ENCODE results near the gene TOP3B. TPM values are rescaled to one million over a fixed set of nuclear protein-coding genes. Genes with fewer than 3 reads are reported as not detected.

Gene TOP3B
- total RNA-seq, 1 experiment from 2014 or later: 29.3 TPM

- no peak for TF ChIP-seq CTCF (IDR thresholded peaks at IDR 0.05; ENCODE audit: unreplicated experiment)
- Mint-ChIP-seq H3K4me1 (ENCODE audit: insufficient read depth, unreplicated experiment) (no peaks in the 10 kb centered on the region), H3K27me3 (ENCODE audit: insufficient read depth, unreplicated experiment) (no peaks in the 10 kb centered on the region), H3K27ac (ENCODE audit: low read depth, unreplicated experiment) (no peak overlapping the region), H3K4me3 (ENCODE audit: unreplicated experiment) (no peak overlapping the region), H3K36me3 (ENCODE audit: insufficient read depth, unreplicated experiment) (peaks cover 42% of the 10 kb centered on the region), H3K9me3 (ENCODE audit: unreplicated experiment) (no peaks in the 10 kb centered on the region)
- CTCF ChIA-PET: interaction anchor here (0.5 to 0.6 kb wide), 2 partner anchors 9 to 129 kb away, joined by 3 read pairs; no protein-coding TSS in a partner anchor
- intact Hi-C loops (cut with micrococcal nuclease): no loop called here
- POLR2A ChIA-PET: no interaction called here
- no peak for DNase-seq (ENCODE audit: unreplicated experiment)
- no TSS peak for BruUV-seq (replicated peaks)
These were observed 51.5 kb downstream of the TOP3B start for GRCh38 chr22:21931056-21931455.

GRCh38 chr22:21929253-21929652 is 53.3 kb downstream of the TOP3B start:
- BruUV-seq (replicated peaks): no TSS peak
- H3K27me3 Mint-ChIP-seq (ENCODE audit: insufficient read depth, unreplicated experiment): no peaks in the 10 kb centered on the region
- ChIA-PET CTCF (no interaction called here), POLR2A (interaction anchor here (0.6 kb wide), 1 partner anchor 25 kb away, joined by 3 read pairs; no protein-coding TSS in a partner anchor)
- no peaks in the 10 kb centered on the region for H3K9me3 Mint-ChIP-seq (ENCODE audit: unreplicated experiment)
- H3K4me1 Mint-ChIP-seq (ENCODE audit: insufficient read depth, unreplicated experiment): no peaks in the 10 kb centered on the region
- H3K27ac Mint-ChIP-seq (ENCODE audit: low read depth, unreplicated experiment): no peak overlapping the region
- H3K4me3 Mint-ChIP-seq (ENCODE audit: unreplicated experiment): no peak overlapping the region
- TF ChIP-seq CTCF (IDR thresholded peaks at IDR 0.05; ENCODE audit: unreplicated experiment): no peak
- no peak for DNase-seq (ENCODE audit: unreplicated experiment)
- peaks cover 30% of the 10 kb centered on the region for H3K36me3 Mint-ChIP-seq (ENCODE audit: insufficient read depth, unreplicated experiment)
- intact Hi-C loops (cut with micrococcal nuclease): no loop called here

DNA sequence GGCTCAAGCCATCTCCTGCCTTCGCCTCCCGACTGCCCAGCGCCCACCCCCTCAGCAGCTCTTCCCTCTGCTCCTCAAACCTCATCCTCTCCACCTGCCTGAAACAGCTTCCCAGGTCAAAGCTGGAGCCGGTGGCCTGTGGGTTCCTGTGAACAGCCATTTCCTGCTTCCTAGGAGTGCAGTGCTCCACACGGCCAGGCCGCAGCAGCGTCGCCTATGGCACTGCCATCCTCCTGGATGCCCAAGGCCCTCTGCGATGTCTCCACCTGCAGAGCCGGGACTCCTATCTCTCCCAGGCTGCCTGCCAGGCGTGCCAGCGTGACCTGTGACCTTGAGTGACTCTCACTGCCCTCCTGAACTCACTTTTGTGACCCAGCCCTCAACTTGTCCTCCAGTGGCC is 54.5 kb downstream of the TOP3B start:
- no peak overlapping the region for H3K4me3 Mint-ChIP-seq (ENCODE audit: unreplicated experiment)
- H3K27me3 Mint-ChIP-seq (ENCODE audit: insufficient read depth, unreplicated experiment): no peaks in the 10 kb centered on the region
- no TSS peak for BruUV-seq (replicated peaks)
- H3K9me3 Mint-ChIP-seq (ENCODE audit: unreplicated experiment): no peaks in the 10 kb centered on the region
- no peak for DNase-seq (ENCODE audit: unreplicated experiment)
- no peak overlapping the region for H3K27ac Mint-ChIP-seq (ENCODE audit: low read depth, unreplicated experiment)
- ChIA-PET CTCF (interaction anchor here (0.7 to 1.3 kb wide), 2 partner anchors 11 to 12 kb away, joined by 3 to 4 read pairs; no protein-coding TSS in a partner anchor), POLR2A (no interaction called here)
- no peak for TF ChIP-seq CTCF (IDR thresholded peaks at IDR 0.05; ENCODE audit: unreplicated experiment)
- intact Hi-C loops (cut with micrococcal nuclease): no loop called here
- H3K4me1 Mint-ChIP-seq (ENCODE audit: insufficient read depth, unreplicated experiment): no peaks in the 10 kb centered on the region
- H3K36me3 Mint-ChIP-seq (ENCODE audit: insufficient read depth, unreplicated experiment): peaks cover 27% of the 10 kb centered on the region

GRCh38 chr22:21927174-21927823 is 55.3 kb downstream of the TOP3B start:
- CTCF ChIA-PET: interaction anchor here (0.6 to 1.3 kb wide), 2 partner anchors 11 to 45 kb away, joined by 3 to 4 read pairs; no protein-coding TSS in a partner anchor
- Mint-ChIP-seq H3K36me3 (ENCODE audit: insufficient read depth, unreplicated experiment) (peaks cover 28% of the 10 kb centered on the region), H3K4me1 (ENCODE audit: insufficient read depth, unreplicated experiment) (no peaks in the 10 kb centered on the region), H3K9me3 (ENCODE audit: unreplicated experiment) (no peaks in the 10 kb centered on the region), H3K4me3 (ENCODE audit: unreplicated experiment) (no peak overlapping the region), H3K27me3 (ENCODE audit: insufficient read depth, unreplicated experiment) (no peaks in the 10 kb centered on the region), H3K27ac (ENCODE audit: low read depth, unreplicated experiment) (no peak overlapping the region)
- POLR2A ChIA-PET: no interaction called here
- BruUV-seq (replicated peaks): no TSS peak
- no peak for DNase-seq (ENCODE audit: unreplicated experiment)
- no peak for TF ChIP-seq CTCF (IDR thresholded peaks at IDR 0.05; ENCODE audit: unreplicated experiment)
- intact Hi-C loops (cut with micrococcal nuclease): no loop called here

Measured in MCF 10A (cell line).